Stimulated activated CD8-positive, alpha-beta memory T cell treated with anti-CD3 and anti-CD28 coated beads, Interleukin-7, amount 100 ng/mL, for 1 hour (primary cell): Measurements from ENCODE around the gene TCFL5.
"Not testable (repeated sequence)": the region's sequence is repeated elsewhere in the genome, so short reads cannot be mapped to it uniquely, and the experiment has no call there.

Source experiments
- DNase-seq, 2 donors: peaks; one replicate each; pipeline ENCODE4 v3.0.0-alpha.2; 2020; ENCODE audit warnings: low read depth in 2 of 2

Gene TCFL5

DNA sequence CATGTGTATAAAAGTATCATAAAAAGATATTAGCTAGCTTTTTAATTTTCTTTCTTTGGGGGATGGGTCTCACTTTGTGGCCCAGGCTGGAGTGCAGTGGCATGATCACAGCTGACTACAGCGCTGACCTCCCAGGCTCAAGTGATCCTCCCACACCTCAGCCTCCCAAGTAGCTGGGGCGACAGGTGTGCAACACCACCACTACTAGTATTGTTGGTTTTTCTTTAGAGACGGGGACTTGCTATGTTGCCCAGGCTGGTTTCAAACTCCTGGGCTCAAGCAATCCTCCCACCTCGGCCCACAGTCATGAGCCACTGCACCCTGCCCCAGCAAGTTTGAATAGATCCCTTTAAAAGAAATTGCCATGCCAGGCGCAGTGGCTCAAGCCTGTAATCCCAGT is 6.5 kb downstream of the TCFL5 start:
- no peak for DNase-seq

GRCh38 chr20:62854121-62854520 is 7.5 kb downstream of the TCFL5 start:
- DNase-seq: no peak

DNA sequence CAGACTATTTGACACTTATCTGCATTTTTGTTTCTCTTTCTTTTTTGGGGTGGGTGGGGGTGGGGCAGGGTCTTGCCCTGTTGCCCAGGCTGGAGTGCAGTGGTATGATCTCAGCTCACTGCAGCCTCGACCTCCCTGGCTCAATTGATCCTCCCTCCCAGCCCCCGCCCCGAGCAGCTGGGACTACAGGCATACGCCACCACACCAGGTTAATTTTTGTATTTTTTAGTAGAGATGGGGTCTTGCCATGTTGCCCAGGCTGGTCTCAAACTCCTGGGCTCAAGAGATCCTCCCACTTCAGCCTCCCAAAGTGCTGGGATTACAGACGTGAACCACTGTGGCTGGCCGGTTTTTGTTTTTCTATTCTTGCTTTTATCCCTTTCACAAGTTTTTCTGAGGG is 8.3 kb downstream of the TCFL5 start:
- DNase-seq: not testable (repeated sequence)

GRCh38 chr20:62852841-62853240 is 8.8 kb downstream of the TCFL5 start:
- no peak for DNase-seq

DNA sequence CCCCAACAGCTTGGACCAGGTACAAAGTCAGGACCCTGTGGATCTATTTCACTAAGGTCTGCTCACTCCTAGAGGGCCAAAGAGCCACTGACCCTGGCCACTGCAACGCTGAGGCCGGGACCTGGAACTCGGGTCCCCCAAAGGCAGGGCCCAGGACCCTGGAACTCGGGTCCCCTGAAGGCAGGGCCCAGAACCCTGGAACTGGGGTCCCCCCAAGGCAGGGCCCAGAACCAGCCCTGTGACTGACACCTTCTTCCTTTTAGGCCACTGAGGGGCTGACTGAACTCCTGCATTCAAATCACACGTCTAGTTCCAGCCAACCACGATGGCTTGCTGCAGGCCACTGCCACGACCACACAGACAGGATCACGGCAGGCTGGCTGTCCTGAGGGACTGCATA is 9.4 kb downstream of the TCFL5 start:
- DNase-seq: no peak

DNA sequence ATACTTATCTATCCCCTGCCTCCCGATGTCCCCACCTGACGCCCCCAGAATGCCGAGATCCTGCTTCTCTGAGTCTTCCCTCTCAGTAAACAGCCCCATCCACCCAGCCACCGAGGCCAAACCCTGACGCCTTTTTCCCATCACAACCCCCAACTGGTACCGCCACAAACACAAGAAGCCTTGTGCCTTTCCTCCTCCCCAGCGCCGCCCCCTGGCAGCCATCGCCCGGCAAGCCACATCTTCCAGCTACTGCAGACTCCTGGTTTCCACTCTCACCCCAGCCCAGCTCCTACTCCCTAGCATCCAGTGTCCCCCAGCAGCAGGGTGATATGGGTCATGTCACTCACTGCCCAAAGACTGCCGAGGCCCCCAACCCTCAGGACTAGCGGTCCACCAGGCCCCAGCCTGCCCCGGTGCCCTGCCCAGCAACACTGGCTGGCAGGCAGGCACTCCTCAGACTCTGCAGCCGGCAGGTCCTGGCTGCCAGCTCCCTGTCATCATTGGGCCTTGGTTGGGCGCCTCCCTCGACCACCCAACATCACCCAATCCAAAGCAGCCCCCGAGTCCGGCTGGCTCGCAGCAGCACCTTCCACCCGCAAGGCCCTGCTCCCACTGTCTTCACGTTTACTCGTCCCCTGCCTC is 11.2 kb downstream of the TCFL5 start:
- no peak for DNase-seq

- no peak for DNase-seq
Measured at GRCh38 chr20:62849431-62849830, 12.2 kb downstream of the TCFL5 start.

GRCh38 chr20:62848917-62849316 is 12.7 kb downstream of the TCFL5 start:
- DNase-seq: not testable (repeated sequence)

- DNase-seq: no peak
Measured at GRCh38 chr20:62846166-62846890, 15.3 kb downstream of the TCFL5 start.

DNA sequence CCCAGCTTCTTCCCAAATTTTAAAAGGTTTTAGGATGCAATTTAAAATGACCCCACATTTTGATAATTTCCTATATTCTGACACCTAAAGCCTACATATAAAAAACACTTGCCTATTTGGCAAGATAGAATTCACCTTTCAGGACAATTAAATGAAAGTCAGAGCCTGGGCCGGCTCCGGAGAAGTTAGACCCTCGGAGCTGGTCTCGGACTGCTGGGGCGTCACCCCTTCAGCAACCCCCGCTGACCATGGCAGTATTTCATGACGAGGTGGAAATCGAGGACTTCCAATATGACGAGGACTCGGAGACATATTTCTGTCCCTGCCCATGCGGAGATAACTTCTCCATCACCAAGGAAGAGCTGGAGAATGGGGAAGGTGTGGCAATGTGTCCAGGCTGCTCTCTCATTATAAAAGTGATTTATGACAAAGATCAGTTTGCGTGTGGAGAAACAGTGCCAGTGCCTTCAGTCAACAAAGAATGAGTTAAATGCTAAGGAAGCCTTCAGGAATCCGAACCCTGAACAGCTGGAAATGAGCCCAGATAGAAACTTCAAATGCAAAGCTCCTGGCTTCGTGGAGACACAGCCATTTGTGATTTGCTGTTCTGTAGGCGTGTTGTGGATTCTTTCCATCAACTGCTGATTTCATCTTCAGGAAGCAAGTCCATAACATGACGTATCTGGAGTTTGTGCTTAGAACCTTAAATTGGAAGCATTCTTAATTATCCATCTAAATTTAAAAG is 16.0 kb downstream of the TCFL5 start:
- DNase-seq: no peak

DNA sequence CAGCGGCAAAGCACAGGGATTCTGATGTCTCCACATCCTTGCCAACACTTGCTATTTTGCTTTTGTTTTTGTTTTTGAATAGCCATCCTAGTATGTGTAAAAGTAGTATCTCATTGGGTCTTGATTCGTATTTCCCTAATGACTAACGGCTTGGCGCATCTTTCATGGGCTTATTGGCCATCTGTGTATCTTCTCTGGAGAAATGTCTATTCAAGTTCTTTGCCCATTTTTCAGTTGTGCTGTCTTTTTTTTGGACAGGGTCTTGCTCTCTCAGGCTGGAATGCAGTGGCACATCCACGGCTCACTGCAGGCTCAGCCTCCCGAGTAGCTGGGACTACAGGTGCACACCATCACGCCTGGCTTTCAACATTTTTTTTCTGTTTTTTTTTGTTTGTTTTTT is 17.4 kb downstream of the TCFL5 start:
- no peak for DNase-seq

- no peak for DNase-seq
Measured at GRCh38 chr20:62843656-62844055, 18.0 kb downstream of the TCFL5 start.

- no peak for DNase-seq
Measured at GRCh38 chr20:62841705-62842212, 19.9 kb downstream of the TCFL5 start.

- DNase-seq: no peak
Measured at GRCh38 chr20:62840244-62841197, 21.1 kb downstream of the TCFL5 start.

DNA sequence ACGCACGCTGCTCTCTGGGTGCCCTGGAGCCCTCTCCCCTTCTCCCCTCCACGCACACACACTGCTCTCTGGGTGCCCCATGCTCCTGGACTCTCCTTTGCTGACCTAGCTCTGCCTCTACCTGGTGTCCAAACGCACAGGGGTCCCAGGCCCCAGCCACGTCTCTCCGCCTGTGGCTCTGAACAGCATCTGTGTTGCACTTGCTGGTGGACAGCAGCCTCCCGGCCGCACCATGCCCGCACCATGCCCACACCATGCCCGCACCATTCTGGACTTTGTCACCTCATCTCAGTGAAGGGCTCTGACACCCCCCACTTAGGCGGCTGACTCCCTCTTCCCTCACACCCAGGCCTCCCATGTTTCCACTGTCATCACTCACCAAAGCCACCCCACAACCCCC is 21.8 kb downstream of the TCFL5 start:
- DNase-seq: no peak

GRCh38 chr20:62839261-62839660 is 22.4 kb downstream of the TCFL5 start:
- no peak for DNase-seq

DNA sequence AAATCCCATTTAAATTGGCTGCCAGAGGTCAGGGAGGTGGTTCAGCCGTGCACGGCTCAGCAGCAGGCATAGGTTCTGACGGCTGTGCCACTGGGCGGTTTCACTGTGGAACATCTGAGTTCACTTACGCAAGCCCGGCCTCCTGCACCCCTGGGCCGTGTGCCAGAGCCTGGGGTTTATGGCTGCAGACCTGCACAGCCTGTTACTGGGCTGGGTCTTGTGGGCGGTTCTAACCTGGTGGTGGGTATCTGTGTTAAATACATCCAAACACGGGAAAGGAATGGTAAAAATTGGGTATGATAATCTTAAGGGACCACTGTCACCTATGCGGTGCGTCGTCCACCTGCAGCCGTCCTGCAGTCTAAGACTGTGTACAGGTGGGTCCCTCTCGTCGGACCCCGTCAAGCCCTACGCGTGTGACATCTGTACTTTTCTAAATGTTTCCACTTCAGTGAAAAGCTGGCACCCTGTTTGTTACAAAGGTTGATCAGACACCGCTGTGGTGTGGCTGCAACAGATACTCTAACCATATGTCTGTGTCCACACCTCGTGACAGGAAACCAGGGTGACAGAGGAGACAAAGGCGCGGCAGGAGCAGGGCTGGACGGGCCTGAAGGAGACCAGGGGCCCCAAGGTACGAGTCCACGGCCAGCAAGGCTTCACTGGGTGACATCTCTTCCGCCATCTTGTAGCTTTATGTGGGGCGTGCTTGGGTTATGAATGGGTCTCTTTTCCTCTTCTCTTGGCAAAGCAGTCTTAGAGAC is 23.3 kb downstream of the TCFL5 start:
- no peak for DNase-seq

GRCh38 chr20:62837790-62838127 is 23.9 kb downstream of the TCFL5 start:
- DNase-seq: no peak

- DNase-seq: no peak
Measured at GRCh38 chr20:62836967-62837490, 24.6 kb downstream of the TCFL5 start.
